CD4-positive, alpha-beta T cell treated with Interferon gamma for 1 hour (primary cell): ENCODE measurements around the gene ZNF304.
"Not testable (repeated sequence)": the region's sequence is repeated elsewhere in the genome, so short reads cannot be mapped to it uniquely, and the experiment has no call there.

Source experiments
- DNase-seq: peaks from one replicate; pipeline ENCODE4 v3.0.0-alpha.2; 2020

Gene ZNF304

GRCh38 chr19:57362997-57363687 lies 12.1 kb downstream of the ZNF304 start, which contains the start of the genes TRAPPC2B and ZNF547:
Gene TRAPPC2B, plus strand, starts transcription at chr19:57363551. Its CDS starts 1,283 bp downstream, at chr19:57364834.
Gene ZNF547, plus strand, starts transcription at chr19:57363551. Its CDS starts 5,005 bp downstream, at chr19:57368556.
- peak; percentile 99 for DNase-seq

DNA sequence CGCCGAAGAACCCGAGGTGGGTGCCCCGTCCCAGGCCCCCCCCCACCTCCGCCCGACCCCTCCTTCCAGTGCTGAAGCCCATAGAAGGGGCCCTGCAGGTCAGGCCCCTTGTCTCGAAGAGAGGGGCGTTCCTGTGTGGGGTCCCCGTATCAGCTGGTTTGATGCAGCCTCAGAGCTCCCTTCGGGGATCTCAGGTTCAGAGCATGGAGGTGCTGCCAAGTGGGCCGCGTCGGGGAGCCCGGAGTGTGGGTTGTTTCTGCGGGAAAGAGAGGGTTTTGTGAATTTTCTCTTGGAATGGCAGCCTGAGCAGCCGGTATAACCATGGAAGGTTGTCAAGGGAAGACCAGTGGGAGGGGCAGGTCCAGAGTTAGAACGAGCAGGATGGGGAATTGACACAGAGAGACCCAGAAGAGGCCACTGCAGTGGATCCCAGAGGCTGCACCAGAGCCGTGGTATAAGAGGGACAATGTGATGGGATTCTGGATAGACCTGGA lies 12.7 kb downstream of the ZNF304 start:
- DNase-seq = no peak

- DNase-seq = no peak
These were observed 15.7 kb downstream of the ZNF304 start for GRCh38 chr19:57366776-57367175.

DNA sequence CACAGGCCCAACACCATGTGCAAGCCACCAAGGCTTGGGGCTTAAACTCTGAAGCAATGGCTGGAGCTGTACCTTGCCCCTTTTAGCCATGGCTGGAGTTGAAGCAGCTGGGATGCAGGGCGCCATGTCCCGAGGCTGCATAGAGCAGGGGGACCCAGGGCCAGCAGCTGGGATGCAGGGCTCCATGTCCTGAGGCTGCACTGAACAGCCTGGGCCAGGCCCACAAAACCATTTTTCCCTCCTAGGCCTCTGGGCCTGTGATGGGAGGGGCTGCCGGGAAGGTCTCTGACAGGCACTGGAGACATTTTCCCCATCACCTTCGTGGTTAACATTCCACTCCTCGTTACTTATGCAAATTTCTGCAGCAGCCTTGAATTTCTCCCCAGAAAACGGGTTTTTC lies 23.1 kb downstream of the ZNF304 start:
- DNase-seq = no peak

GRCh38 chr19:57374647-57375046 lies 23.6 kb downstream of the ZNF304 start:
- DNase-seq = not testable (repeated sequence)

GRCh38 chr19:57376151-57376550 lies 25.1 kb downstream of the ZNF304 start:
- no peak for DNase-seq

DNA sequence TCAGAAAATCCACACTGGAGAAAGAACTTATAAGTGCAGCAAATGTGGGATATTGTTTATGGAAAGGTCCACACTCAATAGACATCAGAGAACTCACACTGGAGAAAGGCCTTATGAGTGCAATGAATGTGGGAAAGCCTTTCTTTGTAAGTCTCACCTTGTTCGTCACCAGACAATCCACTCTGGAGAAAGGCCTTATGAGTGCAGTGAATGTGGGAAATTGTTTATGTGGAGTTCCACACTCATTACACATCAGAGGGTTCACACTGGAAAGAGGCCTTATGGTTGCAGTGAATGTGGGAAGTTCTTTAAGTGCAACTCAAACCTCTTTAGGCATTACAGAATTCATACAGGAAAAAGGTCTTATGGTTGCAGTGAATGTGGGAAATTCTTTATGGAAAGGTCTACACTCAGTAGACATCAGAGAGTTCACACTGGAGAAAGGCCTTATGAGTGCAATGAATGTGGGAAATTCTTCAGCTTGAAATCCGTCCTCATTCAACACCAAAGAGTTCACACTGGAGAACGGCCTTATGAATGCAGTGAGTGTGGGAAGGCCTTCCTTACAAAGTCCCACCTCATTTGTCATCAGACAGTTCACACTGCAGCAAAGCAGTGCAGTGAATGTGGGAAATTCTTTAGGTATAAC lies 26.6 kb downstream of the ZNF304 start:
- no peak for DNase-seq

GRCh38 chr19:57380923-57381322 lies 29.9 kb downstream of the ZNF304 start:
- no peak for DNase-seq

GRCh38 chr19:57382806-57383488 lies 31.9 kb downstream of the ZNF304 start:
- DNase-seq = no peak

GRCh38 chr19:57389194-57389729 lies 38.2 kb downstream of the ZNF304 start:
- DNase-seq = no peak

- peak; percentile 98 for DNase-seq
These were observed 38.9 kb downstream of the ZNF304 start, which contains the start of gene ZNF548 for GRCh38 chr19:57389730-57390598. Gene ZNF548, plus strand, starts transcription at chr19:57389854. Its CDS starts 246 bp downstream, at chr19:57390100.

GRCh38 chr19:57395710-57396109 lies 44.6 kb downstream of the ZNF304 start:
- no peak for DNase-seq

- DNase-seq = no peak
These were observed 47.8 kb downstream of the ZNF304 start for GRCh38 chr19:57398868-57399267.

- DNase-seq = no peak
These were observed 52.9 kb downstream of the ZNF304 start for GRCh38 chr19:57403737-57404563.

DNA sequence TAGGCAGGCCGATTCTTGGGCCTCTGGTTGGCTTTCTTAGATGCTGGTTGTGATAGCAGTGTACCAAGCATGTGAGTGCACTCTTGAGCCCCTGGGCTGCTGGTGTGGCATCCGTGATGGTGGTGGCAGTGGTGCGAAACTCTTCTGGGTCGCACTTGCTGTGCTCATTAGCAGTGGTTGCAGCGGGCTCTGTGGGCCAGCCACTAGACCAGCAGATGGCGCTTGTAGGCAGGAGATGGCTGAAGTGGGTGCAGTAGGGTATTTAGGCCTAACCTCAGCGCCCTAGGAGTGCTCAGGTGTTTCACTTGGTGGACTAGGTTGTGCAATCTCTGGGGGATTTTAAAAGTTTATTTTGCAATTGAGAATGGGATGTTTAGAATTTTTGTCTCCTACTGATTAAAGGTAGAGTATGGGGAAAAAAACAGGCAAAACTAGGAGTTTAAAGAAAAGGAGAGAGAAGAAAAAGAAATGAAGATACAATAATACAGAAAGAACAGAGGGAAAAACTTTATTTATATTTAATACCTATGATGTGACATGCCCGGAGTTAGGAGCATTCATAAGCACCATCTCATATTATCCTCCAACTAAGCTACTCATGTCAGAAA lies 55.5 kb downstream of the ZNF304 start:
- peak; percentile 72 for DNase-seq
